A673 (cell line): ENCODE measurements around the gene ATP8A1. TPM values are rescaled to one million over a fixed set of nuclear protein-coding genes. Genes with fewer than 3 reads are reported as not detected.

Experiments used
- BruUV-seq: library from RNA; stranded (reverse); fragments of 400-500 nt; replicated peaks from 2 replicates; lab custom pipeline; 2021; lab: Mats Ljungman, UMichigan
- CTCF ChIA-PET: fragments of 300-600 bp; sonication (Branson Sonifier 250); formaldehyde crosslinking; loops from one replicate; lab custom pipeline; 2022; ENCODE audit warnings: antibody characterized with exemption; lab: Charles Lee
- POLR2A ChIA-PET: fragments of 300-600 bp; sonication (Branson Sonifier 250); formaldehyde crosslinking; loops from one replicate; lab custom pipeline; 2022; ENCODE audit warnings: antibody characterized with exemption; ENCODE audit not compliant: low non-redundant PET; lab: Charles Lee
- DNase-seq: peaks from one replicate; pipeline ENCODE4 v3.0.0-alpha.2; 2015; ENCODE audit warnings: low spot score
- H3K27ac ChIP-seq: fragments of 200-600 bp; sonication (generic); 2 replicates; pipeline ENCODE4 v1.5.1; 2016; ENCODE audit warnings: mixed run types, low read depth, mild to moderate bottlenecking, mixed read lengths, antibody characterized with exemption, low read length; ENCODE audit not compliant: poor library complexity, severe bottlenecking
- H3K27me3 ChIP-seq: fragments of 200-600 bp; sonication (generic); replicated peaks from 2 replicates; pipeline ENCODE4 v1.6.1; 2017; ENCODE audit warnings: mixed run types, low read depth, mild to moderate bottlenecking, mixed read lengths, antibody characterized with exemption, low read length; ENCODE audit not compliant: insufficient read depth, poor library complexity
- H3K36me3 ChIP-seq: fragments of 200-600 bp; sonication (generic); 2 replicates; pipeline ENCODE4 v1.6.1; 2016; ENCODE audit warnings: mixed run types, mild to moderate bottlenecking, mixed read lengths, antibody characterized with exemption, low read length; ENCODE audit not compliant: insufficient read depth, poor library complexity, severe bottlenecking
- H3K4me1 ChIP-seq: fragments of 200-600 bp; sonication (generic); 2 replicates; pipeline ENCODE4 v1.6.1; 2017; ENCODE audit warnings: mixed run types, mild to moderate bottlenecking, mixed read lengths, antibody characterized with exemption, low read length; ENCODE audit not compliant: insufficient read depth, poor library complexity, severe bottlenecking
- H3K4me3 ChIP-seq: fragments of 200-600 bp; sonication (generic); 2 replicates; pipeline ENCODE4 v1.5.1; 2016; ENCODE audit warnings: low read depth, mixed run types, mild to moderate bottlenecking, mixed read lengths, low read length; ENCODE audit not compliant: poor library complexity, severe bottlenecking
- H3K9me3 ChIP-seq: fragments of 200-600 bp; sonication (generic); 2 replicates; pipeline ENCODE4 v1.6.1; 2016; ENCODE audit warnings: mixed run types, low read depth, mild to moderate bottlenecking, mixed read lengths, antibody characterized with exemption, low read length; ENCODE audit not compliant: poor library complexity, severe bottlenecking
- EZH2 ChIP-seq: fragments of 200-600 bp; sonication (generic); IDR thresholded peaks from 2 replicates; pipeline ENCODE4 v1.6.1; 2017; ENCODE audit warnings: borderline replicate concordance, low read depth, mild to moderate bottlenecking, mixed read lengths, antibody characterized with exemption, low read length; ENCODE audit not compliant: poor library complexity, severe bottlenecking
- intact Hi-C: fragments of 100-400 bp; cut with micrococcal nuclease; formaldehyde crosslinking; loops from one replicate; pipeline ENCODE4 v1.10.0; 2022; ENCODE audit not compliant: unreplicated experiment
- total RNA-seq: library from RNA; stranded (reverse); gene quantifications from 2 replicates; pipeline ENCODE4 v1.2.3, GENCODE V29; 2021
- TF ChIP-seq, protein P1 (sequence below): fragments of 300-800, 200-600 bp; sonication (generic); conservative IDR thresholded peaks from 2 replicates; pipeline ENCODE4 v1.5.1; 2017; ENCODE audit warnings: low read depth, mild to moderate bottlenecking, antibody characterized with exemption, low read length, moderate library complexity, mixed read lengths

Gene ATP8A1
- total RNA-seq, 1 experiment from 2014 or later = 0.28 TPM

DNA sequence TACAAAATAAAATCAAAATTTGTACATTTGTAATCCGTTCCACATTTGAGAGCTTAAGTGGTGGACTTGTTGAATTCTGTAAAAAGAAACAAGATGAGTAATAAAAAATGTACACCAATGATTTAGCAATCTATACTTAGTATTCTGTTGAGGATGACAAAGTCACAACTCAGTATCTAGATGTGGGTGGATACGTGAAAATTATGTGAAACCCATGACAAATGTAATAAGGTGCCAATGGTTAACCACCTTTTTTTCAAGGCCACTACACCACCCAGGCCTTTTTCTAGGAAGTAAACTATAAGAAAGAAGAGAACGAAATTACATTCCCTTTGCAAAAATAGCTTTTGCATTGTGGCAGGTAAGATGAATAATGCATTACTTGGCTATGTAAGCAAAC is 77.0 kb downstream of the ATP8A1 start:
- no peaks in the 10 kb centered on the region for H3K9me3 ChIP-seq
- BruUV-seq = no TSS peak
- no peak overlapping the region for H3K27ac ChIP-seq
- POLR2A ChIA-PET = no interaction called here
- CTCF ChIA-PET = no interaction called here
- TF ChIP-seq EZH2 = no peak
- TF ChIP-seq, protein P1, sequence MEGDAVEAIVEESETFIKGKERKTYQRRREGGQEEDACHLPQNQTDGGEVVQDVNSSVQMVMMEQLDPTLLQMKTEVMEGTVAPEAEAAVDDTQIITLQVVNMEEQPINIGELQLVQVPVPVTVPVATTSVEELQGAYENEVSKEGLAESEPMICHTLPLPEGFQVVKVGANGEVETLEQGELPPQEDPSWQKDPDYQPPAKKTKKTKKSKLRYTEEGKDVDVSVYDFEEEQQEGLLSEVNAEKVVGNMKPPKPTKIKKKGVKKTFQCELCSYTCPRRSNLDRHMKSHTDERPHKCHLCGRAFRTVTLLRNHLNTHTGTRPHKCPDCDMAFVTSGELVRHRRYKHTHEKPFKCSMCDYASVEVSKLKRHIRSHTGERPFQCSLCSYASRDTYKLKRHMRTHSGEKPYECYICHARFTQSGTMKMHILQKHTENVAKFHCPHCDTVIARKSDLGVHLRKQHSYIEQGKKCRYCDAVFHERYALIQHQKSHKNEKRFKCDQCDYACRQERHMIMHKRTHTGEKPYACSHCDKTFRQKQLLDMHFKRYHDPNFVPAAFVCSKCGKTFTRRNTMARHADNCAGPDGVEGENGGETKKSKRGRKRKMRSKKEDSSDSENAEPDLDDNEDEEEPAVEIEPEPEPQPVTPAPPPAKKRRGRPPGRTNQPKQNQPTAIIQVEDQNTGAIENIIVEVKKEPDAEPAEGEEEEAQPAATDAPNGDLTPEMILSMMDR = no peak
- H3K4me3 ChIP-seq = no peak overlapping the region
- H3K36me3 ChIP-seq = no peaks in the 10 kb centered on the region
- intact Hi-C loops = no loop called here
- H3K4me1 ChIP-seq = no peaks in the 10 kb centered on the region
- DNase-seq = no peak
- H3K27me3 ChIP-seq = no peaks in the 10 kb centered on the region

DNA sequence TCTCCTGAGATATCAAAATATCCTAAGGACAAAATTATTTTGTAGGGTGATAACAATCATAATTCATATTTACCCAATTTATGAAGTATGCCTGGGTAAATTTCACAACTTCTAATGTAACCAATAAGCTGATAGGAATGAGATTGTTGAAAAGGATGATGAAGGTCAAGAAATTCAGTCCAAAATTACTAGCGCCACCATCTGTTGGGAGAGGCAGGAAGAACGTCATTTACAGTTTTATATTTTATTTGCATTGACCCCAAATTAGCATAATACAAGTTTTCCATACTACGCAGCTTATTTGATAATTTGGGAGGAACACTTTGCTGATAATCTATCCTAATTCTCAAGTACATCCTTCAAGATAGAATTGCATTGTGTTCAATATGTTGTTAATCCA is 78.7 kb downstream of the ATP8A1 start:
- Histone ChIP-seq H3K27ac (no peak overlapping the region), H3K9me3 (no peaks in the 10 kb centered on the region), H3K4me1 (no peaks in the 10 kb centered on the region), H3K36me3 (no peaks in the 10 kb centered on the region), H3K4me3 (no peak overlapping the region), H3K27me3 (no peaks in the 10 kb centered on the region)
- no TSS peak for BruUV-seq
- intact Hi-C loops = no loop called here
- no peak for DNase-seq
- ChIA-PET CTCF (no interaction called here), POLR2A (no interaction called here)
- TF ChIP-seq, protein P1 = 0 out of 2 replicates have a peak, but pooled peaks have one; percentile 16
- TF ChIP-seq EZH2 = no peak

DNA sequence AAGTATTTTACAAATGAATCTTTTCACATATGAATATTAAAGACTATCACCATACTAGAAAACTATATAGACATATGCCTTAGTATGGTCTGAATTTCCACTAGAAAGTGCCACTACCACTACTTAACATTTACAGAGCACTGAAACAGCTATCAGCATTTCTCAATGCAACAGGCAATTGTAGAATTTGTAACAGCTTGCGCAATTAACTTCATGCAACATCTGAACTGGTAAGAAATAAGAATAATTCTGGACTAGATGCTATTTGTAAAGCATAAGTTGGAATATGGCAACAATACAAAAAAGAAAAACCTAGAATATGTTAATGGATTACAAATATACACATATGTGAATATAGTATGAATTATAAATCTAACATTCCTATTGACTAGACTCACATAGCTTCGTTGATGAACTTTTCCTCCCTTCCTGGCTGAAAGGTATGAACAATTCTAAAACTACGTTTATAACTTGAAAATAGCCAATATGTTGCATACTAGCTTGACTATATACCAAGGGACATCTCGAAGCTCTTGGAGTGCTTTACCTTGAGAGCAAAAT is 82.0 kb downstream of the ATP8A1 start:
- Histone ChIP-seq H3K36me3 (no peaks in the 10 kb centered on the region), H3K27ac (no peak overlapping the region), H3K4me1 (no peaks in the 10 kb centered on the region), H3K4me3 (no peak overlapping the region), H3K9me3 (no peaks in the 10 kb centered on the region), H3K27me3 (no peaks in the 10 kb centered on the region)
- ChIA-PET CTCF (no interaction called here), POLR2A (no interaction called here)
- no TSS peak for BruUV-seq
- TF ChIP-seq, protein P1 = no peak
- TF ChIP-seq EZH2 = no peak
- intact Hi-C loops = no loop called here
- no peak for DNase-seq
